Measurements from ENCODE around the gene AKAP8.
"Not testable (repeated sequence)": the region's sequence is repeated elsewhere in the genome, so short reads cannot be mapped to it uniquely, and the experiment has no call there.

AKAP8 gene

DNA sequence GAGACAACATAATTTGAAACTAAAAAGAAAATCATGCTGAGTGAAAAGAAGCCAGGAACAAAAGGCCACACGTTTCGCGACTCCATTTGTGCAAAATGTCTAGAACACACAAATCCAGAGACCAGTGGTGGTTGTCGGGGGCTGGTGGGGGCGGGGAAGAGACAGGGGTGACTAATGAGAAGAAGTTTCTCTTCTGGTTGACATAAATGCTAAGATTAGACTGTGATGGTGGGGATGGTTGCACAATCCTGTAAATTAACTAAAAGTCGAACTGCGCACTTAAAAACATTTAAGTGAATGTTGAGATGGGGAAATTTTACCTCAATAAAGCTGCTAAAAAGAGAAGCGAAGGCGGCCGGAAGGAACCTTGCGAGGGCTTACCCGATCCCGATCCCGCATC is 7.1 kb downstream of the AKAP8 start:
- no peak for DNase-seq

GRCh38 chr19:15371786-15372380 is 7.7 kb downstream of the AKAP8 start:
- DNase-seq, result no peak

DNA sequence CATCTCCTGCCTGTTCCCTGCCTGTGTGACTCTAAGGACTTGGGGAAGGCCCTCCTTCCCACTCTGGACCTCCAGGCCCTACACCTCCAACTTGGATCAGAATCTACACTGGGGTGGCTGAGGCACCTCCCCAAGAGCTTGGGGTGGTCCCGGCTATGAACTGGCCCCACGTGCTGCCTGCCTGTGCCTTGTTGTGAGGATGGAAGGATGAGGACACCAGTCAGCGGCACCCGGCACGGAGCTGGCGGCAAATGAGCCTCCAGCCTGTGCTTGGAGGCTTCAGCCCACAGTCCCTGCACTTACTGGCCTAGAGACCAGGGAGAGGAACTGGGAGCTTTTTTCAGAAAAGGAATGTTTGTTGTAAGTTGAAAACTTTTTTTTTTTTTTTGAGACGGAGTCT is 8.5 kb downstream of the AKAP8 start:
- no peak for DNase-seq

DNA sequence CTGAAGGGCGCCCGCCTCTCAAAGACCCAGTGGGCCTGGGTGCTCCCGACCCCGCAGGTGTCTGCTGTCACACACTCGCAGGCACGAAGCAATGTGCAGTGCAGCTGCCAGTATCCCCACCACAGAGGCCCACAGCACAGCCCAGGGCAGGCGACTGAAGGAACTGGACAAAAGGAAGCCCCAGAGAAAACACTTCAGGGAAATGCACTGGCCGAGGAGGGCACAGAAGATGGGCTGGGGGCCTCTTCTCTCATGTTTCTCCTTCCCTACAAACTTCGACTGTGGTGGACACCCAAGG is 10.0 kb downstream of the AKAP8 start:
- no peak for DNase-seq

- no peak for DNase-seq
These were observed 10.6 kb downstream of the AKAP8 start for GRCh38 chr19:15368798-15369593.

GRCh38 chr19:15368051-15368632 is 11.4 kb downstream of the AKAP8 start:
- DNase-seq, result no peak

DNA sequence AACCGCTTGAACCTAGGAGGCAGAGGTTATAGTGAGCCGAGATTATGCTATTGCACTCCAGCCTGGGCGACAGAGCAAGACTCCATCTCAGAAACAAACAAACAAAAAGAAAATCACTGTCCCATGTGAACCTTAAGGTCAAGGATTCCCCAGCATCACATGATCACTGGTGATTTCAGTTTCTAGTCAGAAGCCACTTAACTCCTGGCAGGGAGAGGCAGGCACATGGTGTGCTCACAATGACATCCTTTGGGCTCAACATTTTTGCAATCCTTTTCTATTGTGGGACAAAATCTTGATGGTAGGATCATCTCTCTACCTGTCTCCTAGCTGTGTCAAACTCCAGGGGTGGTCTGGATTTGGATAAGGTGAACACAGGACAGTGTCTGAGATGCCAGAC is 12.1 kb downstream of the AKAP8 start:
- no peak for DNase-seq

- no peak for DNase-seq
These were observed 14.3 kb downstream of the AKAP8 start for GRCh38 chr19:15365264-15365663.

DNA sequence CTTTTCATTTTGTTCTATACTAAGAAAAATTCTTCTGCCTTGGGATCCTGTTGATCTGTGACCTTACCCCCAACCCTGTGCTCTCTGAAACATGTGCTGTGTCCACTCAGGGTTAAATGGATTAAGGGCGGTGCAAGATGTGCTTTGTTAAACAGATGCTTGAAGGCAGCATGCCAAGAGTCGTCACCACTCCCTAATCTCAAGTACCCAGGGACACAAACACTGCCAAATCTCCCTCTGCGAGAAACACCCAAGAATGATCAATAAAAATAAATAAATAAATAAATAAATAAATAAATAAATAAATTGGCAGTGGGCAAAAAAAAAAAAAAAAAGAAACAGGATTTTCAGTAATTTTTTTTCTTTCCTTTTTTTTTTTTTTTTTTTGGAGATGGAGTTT is 15.8 kb downstream of the AKAP8 start:
- not testable (repeated sequence) for DNase-seq

- DNase-seq, result not testable (repeated sequence)
These were observed 16.5 kb downstream of the AKAP8 start for GRCh38 chr19:15363048-15363447.

- DNase-seq, result not testable (repeated sequence)
These were observed 19.6 kb downstream of the AKAP8 start for GRCh38 chr19:15360015-15360414.

- DNase-seq, result no peak
These were observed 20.7 kb downstream of the AKAP8 start for GRCh38 chr19:15358918-15359317.

- DNase-seq, result no peak
These were observed 21.7 kb downstream of the AKAP8 start for GRCh38 chr19:15357906-15358305.

DNA sequence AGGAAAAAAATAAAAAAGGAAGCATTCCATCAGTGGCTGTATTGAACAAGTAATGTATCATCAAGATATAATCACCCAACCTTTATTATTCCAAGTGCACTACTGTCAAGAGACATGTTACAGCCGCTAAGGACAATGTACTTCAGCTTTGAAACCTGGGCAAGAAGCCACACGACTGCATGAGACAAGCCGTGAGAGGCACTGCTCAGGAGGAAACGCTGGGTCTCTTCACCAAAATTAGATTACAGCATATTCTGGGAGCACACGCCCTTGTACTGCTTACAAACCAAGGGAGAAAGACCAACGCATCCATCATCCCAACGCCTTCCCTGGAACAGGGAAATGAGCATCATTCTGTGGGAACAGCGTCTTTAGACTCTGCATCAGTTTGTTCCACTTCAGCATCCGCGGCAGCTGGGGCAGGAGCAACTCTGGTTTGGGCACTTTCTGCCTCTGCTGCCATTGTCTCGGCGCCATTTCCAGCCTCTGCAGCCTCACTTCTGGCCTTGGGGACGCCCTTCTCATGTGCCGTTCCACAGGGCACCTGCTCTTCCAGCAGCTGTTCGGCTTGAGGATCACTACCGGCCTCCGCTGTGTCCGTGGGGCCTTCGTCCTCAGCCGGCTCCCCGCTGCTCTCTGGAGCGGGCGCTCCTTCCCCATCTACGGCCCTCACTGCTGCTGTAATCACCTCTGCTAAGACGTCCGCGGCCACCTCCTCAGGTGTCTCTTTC is 24.9 kb downstream of the AKAP8 start:
- no peak for DNase-seq

DNA sequence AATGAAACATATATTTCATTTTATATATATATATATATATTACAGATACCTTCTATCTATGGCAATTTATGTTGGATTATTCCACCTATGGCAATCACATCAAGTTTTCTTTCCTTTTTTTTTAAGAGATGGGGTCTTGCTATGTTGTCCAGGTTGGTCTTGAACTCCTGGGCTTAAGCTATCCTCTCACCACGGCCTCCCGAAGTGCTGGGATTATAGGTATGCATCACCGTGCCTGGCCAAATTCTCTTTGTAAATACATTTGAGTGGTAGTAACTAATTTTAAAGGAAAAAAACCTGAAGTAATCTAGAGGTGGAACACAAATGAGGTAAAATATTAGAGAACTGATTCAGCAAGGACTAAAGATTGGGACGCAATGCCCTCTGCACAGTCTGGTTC is 25.7 kb downstream of the AKAP8 start:
- no peak for DNase-seq

DNA sequence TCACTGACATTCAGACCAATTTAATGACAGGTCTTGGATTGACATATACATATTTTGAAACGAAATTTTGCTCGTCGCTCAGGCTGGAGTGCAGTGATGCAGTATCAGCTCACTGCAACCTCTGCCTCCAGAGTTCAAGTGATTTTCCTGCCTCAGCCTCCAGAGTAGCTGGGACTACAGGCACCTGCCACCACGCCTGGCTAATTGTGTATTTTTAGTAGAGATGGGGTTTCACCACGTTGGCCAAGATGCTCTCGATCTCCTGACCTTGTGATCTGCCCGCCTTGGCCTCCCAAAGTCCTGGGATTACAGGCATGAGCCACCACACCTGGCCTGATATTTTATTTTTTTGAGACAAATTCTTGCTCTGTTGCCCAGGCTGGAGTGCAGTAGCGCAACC is 27.1 kb downstream of the AKAP8 start:
- DNase-seq, result not testable (repeated sequence)

DNA sequence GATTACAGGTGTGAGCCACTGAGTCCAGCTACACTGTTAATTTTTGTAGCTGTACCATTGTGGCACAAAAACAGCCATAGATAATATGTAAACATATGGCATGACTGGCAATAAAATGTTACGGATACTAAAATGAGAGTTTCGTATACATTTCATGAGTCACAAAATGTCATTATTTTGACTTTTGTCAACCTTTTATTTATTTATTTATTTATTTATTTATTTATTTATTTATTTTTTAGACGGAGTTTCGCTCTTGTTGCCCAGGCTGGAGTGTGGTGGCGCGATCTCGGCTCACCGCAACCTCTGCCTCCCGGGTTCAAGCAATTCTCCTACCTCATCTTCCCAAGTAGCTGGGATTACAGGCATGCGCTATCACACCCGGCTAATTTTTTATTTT is 38.3 kb downstream of the AKAP8 start:
- DNase-seq, result not testable (repeated sequence)

DNA sequence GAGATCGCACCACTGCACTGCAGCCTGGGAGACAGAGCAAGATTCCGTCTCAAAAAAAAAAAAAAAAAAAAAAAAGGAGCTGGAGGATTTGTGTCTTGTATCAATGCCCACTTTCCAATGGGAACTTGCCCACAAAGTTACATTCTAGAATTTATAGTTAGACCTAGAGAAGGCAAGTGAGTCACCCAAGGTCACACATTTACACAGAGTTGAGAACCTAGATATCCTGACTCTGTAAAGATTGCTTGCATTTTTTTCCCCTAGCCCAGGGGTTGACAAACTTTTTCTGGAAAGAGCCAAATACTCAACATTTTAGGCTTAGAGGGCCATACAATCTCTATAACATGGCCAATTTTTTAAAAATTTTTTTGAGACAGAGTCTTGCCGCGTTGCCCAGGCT is 39.5 kb downstream of the AKAP8 start:
- DNase-seq, result no peak

- no peak for DNase-seq
These were observed 42.4 kb downstream of the AKAP8 start for GRCh38 chr19:15337202-15337601.

DNA sequence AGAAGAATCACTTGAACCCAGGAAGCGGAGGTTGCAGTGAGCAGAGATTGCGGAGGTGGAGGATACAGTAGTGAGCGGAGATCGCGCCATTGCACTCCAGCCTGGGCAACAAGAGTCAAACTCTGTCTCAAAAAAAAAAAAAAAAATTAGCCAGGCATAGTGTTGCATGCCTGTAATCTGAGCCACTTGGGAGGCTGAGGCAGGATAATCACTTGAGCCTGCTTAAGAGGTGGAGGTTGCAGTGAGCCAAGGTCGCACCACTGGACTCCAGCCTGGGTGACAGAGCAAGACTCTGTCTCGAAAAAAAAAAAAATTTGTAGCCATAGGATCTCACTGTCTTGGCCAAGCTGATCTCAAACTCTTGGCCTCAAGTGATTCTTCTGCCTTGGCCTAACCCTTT is 43.6 kb downstream of the AKAP8 start:
- not testable (repeated sequence) for DNase-seq

DNA sequence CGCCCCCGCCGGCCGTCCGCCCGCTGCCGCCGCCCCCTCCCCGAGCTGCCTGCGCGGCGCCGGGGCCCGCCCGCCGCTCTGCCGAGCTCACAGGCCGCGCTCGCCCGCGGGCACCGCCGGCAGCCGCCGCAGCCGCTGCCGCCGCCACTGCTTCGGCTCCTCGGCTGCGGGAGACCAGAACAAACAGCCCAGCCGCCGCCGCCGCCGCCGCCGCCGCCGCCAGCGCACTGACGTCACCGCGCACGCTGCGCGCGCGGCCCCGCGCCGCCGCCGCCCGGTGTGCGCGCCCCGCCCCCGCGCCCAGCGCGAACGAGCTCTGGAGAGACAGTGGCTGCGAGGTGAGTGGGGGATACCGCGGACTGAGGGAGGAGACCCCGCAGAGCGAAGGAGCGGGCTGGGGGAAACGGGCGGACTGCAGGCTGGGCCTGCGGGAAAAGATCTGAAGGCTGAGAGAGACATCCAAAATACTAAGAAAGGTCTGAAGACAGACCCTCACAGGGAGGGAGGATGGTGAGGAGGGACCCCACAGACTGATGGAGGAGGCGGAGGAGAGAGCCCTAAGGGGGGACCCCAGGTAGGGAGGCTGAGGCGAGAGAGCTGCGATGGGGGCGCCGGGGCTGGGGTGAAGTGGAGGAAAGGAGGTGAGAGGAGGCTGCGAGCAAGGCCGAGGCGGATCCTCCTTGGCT is 47.1 kb downstream of the AKAP8 start, which contains the start of gene BRD4:
Gene BRD4 (minus strand): TSS at position 229 of the 686 bp plus-strand sequence. CDS start 59,440 bp downstream, outside the sequence.
- peak in 1 of 2 experiments; percentile 20 for DNase-seq

DNA sequence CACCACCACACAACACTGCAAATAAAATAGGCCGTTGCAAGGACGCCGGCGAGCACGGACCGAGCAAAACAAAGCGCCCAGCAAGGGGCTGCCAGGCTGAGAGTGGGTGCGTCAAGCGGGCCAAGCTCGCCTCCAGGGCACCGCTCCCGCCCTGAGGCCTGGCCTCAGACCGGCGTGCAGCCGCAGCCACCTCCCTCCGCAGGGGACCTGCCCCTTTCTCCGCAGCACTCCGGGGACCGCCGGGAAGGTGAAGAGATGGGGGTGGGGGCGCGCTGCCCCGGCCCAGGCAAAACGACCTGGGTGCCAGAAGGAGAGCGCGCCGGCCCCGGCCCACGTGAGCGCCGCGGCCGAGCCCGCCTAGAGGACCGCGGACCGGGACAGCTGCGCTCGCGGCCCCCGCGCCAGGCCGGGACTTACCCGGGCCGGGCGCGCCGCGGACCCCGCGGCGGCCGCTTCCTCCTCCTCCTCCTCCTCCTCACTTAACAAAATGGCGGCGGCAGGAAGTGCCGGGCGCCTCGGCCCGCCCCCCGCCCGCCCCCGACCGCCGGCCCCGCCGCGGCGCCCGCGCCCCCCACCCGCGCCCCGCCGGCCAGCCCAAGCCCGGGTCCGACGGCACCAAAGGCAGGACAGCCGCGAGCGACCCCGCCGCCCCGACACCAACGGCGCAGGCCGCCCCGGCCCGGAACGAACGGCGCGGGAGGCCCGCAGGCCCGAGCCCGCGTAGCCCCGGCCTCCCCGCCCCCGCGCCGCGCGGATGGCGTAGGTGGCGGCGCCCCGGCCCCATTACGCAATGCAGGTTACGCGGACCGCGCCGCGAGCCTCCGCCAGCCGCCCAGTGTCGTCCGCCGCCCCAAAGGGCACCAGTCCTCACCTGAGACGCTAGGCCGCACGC is 47.9 kb downstream of the AKAP8 start:
- no peak for DNase-seq

Data from NCI-H187 (cell line).